T1000 (cell line): ENCODE data around the gene HIVEP3.
"Not testable (repeated sequence)": the region's sequence is repeated elsewhere in the genome, so short reads cannot be mapped to it uniquely, and the experiment has no call there.

Source experiments
- DNase-seq: peaks from one replicate; lab custom pipeline; 2025; ENCODE audit warnings: mixed read lengths; lab: John Stamatoyannopoulos, UW

Gene HIVEP3

DNA sequence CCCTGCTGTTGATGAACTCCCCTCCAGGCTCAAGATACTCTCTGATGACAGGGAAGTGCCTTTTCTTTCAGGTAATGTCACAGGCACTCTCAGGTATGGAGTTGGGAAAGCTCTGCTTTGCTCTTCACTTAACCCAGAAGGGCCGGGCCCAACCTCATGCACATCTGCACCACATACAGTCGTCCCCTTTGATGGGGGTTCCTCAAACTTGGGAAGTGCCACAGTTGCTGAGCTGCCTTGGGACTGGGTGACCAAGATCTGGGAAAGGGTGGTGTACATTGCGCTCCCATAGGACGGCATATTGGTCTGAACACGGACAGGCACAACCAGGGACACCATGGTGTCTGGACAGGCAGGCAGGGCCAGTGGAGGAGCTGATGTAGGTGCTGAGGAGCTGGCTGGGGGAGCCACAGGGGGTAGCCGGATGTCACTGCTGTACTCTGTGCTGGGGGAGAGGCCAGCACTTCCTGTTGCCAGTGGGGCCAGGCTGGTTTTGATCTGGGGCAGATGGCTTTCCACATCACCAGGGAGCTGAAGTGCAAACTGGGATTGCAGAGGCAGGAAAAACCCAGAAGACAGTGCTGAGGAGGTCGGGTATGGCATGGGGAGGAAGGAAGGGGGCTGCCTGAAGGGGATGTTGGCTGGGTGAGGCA lies 338.1 kb downstream of the HIVEP3 start:
- no peak for DNase-seq

DNA sequence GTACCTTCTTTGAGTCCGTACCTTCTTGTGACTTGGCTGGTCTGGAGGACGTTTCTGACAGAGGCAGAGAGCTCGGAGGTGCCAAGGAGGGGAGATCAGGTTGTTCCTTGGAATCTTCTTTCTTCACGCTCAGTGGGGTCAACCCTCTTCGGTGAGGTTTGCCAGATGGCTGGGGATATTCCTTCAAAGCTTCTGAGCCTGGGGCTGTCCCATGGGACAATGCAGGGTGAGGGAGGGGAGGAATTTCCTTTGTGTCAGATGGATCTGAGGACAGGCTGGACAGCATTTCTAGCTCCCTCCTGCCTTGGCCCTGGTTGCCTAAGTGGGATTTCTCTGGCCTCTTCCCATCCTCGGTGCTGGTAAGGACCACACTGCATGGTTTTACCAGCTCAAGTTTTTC lies 338.7 kb downstream of the HIVEP3 start:
- no peak for DNase-seq

DNA sequence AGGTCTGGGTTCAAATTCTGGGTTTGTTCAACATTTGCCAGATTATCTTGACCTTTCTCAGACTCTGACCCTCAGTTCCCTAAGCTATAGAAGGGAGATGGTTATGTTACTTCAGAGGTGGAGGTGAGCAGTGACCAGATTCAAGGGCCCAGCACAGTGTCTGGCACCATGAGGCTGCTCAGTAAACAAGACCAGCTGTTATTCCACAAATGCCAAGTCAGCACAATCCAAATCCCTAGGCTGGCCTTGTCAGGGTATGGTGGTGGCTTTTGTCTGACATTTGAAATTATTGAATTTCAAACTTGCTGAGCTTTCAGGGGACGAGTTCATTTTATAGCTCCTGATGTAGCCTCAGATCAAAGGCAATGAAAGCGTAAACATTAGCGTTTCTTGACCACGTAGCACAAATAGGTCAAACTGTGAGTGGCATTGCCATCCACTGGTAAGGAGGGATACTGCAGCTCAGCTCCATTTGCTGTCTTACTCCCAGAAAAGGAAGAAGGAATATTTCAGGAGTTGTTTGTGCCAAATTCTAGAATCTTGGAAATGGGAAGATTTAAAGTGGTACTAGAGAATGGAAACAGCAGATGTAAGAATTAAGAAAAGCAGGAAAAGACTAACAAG lies 339.9 kb downstream of the HIVEP3 start:
- DNase-seq = no peak

DNA sequence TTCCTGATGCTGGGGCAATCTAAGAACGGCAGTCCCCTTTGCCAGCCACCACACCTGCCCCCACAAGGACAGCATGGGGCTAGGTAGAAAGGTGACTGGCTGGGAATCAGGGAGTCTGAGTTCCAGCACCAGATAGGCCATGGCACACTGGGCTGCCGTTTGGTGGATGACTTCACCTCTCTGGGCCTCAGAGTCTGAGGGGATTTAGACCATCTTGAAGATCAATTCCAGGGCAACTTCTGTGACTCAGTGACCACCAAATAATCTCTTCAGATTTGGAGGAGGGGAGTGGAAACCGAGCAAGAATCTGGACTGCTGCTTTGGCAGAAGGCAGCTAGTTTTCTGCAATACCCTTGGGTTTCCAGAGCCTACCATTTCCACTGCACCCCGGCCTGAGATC lies 342.1 kb downstream of the HIVEP3 start:
- no peak for DNase-seq

DNA sequence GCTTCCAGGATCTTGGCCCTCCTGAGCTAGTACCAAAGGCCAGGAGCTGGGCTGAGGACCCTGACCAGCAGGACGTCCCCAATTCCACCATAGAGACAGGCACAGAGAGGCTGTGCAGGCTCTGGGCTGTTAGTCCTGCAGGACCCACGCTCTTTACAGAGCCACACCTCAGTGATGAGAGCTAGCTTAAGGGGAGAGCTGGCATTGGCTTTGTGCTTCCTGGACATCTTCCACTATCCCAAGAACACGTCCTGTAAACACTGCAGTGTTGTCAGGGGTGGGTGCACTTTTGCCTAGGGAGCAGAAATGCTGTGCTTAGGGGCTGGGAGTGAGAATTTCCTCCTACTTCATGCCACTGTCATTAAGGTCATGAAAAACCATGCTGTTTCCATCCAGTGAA lies 342.5 kb downstream of the HIVEP3 start:
- DNase-seq = no peak

DNA sequence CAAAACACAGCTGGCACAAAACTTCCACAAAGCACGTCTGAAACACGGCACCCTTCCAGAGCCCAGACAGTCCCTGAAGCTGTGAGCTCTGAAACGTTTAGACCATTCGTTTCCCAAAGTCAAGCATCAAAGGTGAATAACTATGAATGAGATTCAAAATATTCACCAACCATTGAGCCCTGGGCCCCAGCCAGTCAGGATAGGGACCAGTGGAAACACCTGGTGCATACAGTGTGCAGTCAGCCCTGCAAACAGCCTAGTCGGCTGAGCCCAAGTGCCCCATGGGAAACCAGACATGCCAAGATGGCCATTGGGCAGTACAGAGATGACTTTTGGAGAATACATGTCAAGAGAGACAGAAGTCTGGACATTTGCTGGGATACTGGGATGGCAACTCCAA lies 343.9 kb downstream of the HIVEP3 start:
- DNase-seq = no peak

DNA sequence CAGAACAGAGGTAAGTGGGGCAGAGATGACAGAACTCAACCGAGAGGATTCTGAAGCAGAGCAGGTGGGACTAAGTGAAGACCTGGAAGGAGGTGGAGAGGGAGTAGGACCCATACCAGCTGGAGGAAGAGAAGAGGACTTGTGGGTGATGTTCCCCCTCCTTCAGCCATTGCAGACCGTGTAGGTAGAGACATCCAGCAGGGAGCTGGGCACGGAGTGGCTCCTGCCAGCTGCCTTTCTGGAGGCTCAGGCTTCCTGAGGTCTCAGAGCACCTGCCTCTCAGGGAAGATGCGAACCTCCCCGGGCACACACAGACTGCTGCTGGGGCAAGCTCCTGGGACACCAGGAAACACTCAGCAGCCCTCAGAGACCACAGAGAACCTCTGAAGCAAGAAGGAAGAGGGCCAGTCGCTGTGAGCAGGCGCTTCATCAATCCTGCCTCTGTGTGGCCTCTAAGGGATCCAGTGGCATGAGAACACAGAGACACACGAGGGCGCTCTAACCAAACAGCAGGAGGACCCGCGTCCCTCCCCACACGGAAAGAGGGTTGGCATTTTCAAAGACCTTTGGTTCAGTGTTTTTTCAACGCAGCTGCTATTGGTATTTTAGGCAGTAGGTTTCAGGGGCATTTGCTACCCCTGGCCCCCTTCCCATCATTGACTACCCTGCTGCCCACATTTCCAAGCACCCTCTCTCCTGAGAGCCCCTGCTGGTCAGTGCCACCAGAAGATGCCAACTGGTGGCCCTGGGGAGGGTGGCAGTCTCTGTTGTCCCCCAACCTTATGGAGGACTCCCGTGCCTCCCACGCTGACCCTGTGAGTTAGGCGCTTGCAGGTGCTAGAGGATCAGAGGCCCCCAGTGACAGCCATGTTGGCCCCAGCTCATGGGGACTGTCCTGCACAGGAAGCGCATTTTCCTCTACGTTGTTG lies 344.7 kb downstream of the HIVEP3 start:
- peak; percentile 71 for DNase-seq

DNA sequence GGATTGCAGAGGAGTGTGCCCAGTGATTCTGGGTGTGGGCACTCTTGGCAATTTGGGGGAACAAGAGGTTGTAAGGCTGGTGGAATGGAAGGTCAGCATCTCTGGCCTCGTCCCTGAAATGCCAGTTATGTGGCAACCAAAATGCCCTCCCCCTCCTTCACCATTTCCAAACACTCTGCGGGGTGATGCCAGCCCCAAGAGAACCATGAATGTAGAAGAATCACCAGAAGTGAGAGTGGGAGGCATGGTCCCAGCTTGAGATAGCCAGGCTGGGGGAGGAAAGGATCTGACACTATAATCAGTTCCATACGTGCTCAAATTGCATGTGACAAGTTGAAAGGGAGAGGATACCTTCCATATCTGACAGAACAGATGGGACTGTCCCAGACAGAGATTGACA lies 345.5 kb downstream of the HIVEP3 start:
- no peak for DNase-seq

DNA sequence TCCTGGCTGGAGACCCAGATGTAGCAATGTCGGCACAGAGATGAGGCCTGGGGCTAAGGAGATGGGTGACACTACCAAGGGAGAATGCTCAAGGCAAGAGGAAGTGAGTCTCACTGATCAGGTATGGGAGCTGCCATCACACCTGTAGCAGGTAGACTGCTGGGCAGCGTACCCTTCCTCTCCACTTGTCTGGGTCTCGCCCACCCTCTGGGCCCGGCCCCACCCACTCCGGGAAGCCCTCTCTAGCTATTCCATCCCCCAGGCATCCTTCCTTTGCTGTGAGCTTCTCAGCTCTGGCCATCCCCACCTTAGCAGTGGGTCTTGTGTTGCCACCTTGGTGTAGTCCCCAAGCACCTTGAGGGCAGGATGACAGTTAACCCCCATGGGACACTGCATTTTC lies 346.5 kb downstream of the HIVEP3 start:
- DNase-seq = no peak

DNA sequence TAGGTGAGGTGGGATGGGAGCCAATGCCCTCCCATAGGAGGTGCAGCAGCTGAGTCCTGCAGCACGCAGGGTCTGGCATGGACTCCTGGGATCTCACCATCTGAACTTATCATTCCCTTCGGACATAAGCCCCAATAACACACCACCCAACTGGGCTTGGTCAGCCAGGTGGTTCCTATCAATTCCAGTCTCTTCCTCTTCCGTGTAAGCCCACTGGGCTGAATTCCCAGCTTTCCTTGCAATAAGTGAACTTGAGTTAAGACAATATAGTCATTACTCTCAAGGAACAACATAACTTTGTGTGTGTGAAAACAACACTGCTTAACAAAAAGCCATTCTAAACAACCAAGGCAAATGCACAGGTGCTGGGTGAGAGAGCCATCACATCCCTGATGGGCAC lies 347.7 kb downstream of the HIVEP3 start:
- DNase-seq = no peak

DNA sequence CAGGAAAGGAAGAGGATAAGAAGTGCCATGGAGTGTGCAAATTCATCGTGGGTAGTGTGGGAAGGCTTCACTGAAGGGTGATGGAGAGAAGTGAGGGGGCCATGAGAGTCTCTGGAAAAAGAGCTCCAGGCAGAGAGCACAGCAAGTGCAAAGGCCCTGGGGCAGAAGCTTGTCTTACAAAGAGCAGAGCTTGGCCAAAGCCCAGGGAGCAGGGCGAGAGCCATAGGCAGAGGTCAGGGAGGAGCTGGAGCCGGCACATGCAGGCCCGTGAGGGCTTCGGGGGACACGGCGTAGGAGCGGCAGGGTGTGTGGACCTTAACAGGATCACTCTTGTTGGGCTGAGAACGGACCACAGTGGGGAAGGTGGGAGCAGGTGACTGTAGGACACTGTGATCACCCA lies 350.5 kb downstream of the HIVEP3 start:
- no peak for DNase-seq

DNA sequence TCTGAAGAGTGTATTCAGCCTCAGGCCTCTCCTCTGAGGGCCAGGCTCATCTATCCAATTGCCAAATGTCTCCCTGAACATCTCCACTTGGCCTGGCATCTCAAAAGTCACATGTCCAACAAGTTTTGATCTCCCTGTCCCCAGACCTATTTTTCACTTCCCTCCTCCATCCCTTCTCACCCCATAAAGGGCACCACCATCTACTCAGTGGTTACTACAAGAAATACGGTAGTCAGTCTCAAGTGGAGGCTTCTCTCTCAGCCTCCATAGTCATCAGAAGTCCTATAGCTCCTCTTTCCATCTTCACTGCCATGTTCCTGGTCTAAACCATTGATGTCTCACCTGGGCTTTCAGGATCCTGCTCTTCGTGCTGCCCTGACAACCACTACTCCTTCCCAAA lies 351.8 kb downstream of the HIVEP3 start:
- DNase-seq = no peak

DNA sequence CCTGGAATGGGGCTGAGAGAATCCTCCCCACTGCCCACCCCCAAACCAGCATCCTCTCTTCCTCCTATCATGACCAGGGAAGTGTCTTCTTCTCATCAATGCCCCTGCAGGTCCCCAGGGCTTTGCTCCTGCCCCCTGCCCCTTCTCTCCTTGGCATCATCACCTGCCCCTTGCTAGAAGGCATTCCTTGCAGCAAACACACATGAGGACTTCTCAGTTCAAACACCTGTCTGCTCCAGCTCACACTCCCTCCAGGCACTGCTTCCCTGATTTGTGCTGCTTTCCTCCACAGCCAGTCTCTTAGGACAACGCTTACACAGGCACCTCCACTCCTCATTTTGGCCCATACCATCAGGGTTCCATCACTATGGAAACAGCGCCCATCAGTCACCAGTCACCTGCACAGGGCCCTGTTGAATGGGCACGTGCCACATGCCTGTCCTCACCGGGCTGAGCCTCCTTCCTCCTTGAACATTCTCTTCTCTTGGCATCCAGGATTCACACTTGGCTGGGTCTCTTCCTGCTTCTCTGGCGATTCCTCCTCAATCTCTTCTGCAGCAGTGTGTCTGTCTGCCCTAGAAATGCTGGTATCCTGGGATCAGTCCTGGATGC lies 352.3 kb downstream of the HIVEP3 start:
- DNase-seq = no peak

DNA sequence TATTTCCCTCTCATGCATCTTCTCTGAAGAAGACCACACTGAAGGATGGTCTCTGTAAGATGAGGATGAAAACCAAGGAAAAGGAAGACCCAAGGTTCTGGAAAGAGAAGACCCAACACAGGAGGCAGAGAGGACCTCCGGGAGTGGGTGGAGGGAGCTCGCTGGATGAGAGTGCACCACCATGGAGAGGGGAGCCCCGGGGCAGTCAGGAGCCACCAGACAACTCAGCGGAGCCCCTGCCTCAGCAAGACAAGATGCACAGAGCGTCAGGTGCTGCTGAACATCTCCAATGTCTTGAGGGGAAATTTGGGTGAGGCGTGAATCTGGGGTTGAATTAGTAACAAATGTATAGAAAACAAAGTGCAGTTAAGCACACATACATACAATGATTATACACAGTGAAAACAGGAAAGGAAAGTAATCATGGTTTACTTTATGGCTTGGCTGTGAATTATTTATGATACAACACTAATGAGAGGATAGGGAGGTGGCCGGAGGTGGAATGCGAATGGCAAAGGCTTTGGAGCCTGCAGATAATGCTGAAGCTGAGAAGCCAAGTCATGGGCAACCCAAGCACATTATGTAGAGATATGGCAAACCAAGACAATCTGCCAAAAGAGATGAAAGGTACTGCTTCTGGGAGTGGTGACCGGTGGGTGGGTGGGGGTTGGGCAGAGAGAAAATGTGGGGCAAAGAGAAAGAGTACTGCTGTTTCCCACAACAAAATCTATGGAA lies 353.8 kb downstream of the HIVEP3 start:
- no peak for DNase-seq

DNA sequence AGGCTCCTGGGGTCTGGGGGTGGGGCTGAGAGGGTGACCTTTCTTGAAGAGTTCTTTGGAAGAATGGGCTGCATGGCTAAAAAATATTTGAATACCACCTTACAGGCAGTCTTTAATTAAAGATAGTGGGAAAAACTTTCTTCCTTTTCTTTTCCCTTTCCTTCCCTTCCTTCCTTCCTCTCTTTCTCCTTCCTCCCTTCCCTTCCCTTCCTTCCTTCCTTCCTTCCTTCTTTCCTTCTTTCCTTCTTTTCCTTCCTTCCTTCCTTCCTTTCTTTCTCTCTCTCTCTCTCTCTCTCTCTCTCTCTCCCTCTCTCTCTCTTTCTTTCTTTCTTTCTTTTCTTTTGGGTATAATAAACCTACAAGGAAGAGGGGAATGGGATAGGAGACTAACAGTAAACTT lies 356.4 kb downstream of the HIVEP3 start:
- no peak for DNase-seq

DNA sequence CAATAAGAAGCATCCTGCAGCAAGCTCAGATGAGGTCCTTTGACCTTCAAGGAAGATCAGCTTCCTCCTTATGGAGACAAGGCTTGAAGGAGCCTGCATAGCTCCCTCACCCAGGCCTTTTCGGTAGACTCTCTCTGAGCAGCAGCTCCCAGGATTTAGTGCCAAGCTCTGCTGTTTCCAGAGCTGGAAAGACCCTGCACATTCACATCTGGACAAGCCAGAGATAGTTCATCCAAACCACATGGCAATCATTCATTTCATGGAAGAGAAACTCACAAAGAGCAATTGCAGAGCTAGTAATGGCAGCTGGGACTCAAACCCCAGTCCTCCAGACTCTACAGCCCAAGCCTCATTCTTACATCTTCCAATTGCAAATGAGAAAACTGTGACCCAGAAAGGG lies 357.8 kb downstream of the HIVEP3 start:
- DNase-seq = no peak

DNA sequence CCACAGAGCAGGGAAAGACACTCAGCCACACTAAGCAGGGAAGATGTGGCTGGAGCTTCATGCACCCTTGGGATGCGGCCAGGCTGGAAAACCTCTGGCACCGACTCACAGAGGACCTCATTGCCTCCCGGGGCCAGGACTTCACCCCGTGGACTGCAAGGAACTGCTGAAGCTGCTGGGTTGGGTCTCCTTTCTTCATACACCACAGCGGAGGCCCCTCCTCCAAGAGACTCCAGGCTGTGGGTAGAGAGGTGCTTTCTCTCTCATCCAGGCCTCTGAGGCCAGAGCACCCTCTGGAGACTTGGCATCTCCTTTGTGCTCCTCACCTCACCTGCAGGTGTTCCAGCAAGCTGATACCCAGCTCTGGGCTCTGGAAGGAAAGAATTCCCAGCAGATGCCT lies 358.2 kb downstream of the HIVEP3 start:
- no peak for DNase-seq

DNA sequence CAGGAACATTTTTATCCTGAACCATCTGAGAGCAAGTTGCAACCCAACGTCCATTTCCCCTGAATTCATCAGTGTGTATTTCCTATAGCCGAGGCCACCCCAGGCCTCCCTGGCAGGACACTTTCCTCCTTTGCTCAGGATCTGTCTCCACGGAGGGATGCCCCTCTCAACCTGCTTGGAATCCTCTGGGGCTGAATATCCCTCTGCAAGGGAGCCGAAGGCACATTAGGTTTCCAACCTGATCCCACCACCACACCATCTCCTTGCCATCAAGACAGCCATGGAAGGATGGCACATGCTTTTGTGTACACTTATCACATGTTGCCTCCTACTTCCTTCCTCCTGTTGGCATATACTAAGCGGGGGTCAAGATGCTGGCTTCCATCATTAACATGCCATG lies 359.4 kb downstream of the HIVEP3 start:
- no peak for DNase-seq

DNA sequence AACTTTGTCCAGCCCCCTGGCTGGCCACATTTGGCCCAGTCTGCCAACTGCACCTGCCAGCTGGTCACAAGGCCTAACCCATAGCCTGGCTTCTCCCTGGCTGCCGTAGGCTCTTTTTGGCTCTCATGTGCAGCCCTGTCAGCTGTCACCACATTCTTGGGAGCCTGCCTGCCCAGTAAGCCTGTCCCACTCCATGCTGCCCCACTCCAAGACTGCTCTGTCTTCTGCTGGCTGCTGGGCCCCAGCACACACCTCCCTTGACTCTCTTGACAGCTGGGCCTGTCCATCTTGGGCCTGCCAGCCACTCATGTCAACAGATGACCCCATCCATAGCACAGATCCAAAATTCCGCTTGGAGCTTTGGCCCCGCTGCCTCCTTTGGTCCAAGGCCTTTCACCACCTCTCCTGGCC lies 360.0 kb downstream of the HIVEP3 start:
- no peak for DNase-seq

DNA sequence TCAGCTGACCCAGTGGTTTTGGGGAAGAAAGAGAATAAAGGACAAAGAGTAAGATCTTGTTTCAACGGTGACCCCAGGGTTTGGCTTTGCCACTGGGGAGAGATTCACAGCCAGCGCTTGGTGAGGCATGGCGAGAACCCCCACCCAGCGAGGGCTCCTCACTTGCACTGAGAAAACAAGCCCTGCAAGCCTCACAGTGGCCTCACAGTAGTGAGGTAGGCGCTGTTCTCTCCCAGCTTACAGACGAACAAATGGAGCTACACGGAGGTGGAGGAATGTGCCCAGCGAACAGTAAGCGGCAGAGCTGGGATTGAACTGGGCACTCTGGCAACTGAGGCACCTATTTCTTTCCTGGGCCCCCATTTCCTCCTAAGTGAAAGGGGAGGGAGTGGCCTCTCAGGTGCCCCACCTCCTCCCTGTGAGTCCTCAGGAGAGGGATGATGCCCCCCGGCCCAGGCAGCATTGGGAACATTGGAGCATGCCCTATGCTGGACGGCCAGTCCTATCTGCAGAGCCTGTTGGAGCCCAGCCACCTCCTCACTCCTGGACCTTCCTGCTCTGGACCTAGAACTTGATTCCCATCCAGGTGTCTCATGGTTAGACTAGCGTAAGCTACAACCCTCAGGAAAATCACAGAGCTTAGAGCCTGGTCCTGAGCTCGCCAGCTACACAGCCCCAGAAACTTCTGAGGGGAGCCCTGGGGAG lies 360.8 kb downstream of the HIVEP3 start:
- DNase-seq = no peak

DNA sequence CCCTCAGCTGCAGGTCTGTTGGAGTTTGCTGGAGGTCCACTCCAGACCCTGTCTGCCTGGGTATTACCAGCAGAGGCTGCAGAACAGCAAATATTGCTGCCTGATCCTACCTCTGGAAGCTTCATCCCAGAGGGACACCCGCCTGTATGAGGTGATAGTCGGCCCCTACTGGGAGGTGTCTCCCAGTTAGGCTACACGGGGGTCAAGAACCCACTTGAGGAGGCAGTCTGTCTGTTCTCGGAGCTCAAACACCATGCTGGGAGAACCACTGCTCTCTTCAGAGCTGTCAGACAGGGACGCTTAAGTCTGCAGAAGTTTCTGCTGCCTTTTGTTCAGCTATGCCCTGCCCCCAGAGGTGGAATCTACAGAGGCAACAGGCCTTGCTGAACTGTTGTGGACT lies 364.0 kb downstream of the HIVEP3 start:
- DNase-seq = not testable (repeated sequence)
